ENCODE measurements around the gene C16orf87.

DNA sequence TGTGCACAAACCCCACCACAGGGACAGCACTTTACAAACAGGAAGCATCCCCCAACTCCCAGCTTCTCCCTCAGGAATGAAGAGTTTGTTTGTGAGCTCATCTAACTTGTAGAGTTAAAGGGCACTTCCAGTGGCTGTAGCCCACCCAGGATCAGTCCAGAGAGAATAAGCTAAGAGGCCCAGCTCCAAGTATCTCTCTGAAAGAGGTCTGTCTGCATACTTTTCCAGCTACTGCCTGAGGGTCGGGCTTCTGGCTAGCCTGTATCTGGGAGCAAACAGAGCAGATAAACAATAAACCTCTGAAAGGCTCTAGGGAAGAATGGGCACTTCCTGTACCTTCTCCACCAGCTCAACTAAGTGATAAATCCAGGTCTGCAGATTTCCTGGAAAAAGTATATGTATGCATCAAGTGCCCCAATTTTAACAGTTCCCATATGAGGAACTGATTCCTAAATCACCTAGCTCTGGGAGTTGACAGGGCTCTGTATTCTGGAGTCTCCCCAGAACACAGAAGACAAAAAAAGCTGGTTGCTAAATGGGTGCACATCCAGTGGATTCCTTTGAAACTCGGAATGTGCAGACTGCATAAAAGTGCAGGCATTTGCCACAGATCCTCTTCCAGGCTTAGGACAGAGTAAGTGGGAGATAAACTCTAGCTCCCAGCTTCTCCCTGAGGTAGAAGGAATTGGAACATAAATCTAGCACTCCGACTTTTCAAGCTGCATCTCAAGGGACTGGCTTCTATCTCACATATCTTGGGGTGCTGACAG, 45.7 kb downstream of the C16orf87 start:
- no peak for TF ChIP-seq CTCF (IDR thresholded peaks at IDR 0.05)
- no peak for TF ChIP-seq POLR2A (IDR thresholded peaks at IDR 0.05)
